NOMO-1 (cell line): ENCODE measurements around the gene SMTN.

ENCODE experiments used
- DNase-seq, 2 experiments: peaks; one replicate each; lab custom pipeline; 2025; ENCODE audit not compliant: unreplicated experiment in 2 of 2; lab: John Stamatoyannopoulos, UW

The SMTN gene

GRCh38 chr22:31125521-31126117 lies 44.5 kb downstream of the SMTN start:
- no peak for DNase-seq

DNA sequence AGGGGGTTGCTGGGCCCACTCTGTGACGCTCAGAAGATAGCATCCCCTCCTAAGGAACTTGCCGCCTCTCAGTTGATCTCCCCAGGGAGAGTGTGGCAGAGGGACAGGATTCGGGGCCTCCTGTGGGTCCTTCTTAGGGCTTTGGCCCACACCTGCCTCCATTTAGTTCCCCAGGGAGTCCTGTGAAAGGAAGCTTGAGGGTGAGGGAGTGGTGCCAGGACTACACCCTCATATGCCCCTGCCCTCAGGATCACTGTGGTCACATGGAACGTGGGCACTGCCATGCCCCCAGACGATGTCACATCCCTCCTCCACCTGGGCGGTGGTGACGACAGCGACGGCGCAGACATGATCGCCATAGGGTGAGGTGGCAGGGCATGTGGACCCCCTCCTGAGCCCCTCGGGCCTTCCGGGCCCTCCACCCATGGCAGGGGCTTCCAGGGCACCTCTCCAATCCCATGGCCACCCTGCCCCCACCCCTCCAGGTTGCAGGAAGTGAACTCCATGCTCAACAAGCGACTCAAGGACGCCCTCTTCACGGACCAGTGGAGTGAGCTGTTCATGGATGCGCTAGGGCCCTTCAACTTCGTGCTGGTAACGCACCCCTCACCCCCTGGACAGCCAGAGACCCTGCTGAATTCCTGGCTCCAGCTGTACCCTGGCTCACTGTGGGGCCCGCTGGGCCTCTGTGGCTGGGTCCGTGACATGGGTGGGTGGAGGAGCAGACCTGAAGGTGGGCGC lies 45.2 kb downstream of the SMTN start:
- no peak for DNase-seq

GRCh38 chr22:31126869-31127175 lies 45.7 kb downstream of the SMTN start:
- no peak for DNase-seq

- DNase-seq, result no peak
Observed at GRCh38 chr22:31127181-31127772, 46.2 kb downstream of the SMTN start.

DNA sequence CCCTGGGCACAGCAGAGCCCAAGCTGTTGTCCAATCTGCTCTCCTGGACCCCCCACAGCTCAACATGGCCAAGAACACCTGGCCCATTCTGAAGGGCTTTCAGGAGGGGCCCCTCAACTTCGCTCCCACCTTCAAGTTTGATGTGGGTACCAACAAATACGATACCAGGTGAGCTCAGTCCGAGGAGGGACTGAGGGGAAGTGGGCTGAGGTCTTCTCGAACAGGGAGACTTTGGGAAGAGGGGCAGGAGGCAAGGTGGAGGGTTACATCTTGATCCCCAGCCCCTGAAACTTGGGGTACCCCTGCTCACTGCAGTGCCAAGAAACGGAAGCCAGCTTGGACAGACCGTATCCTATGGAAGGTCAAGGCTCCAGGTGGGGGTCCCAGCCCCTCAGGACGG lies 47.0 kb downstream of the SMTN start:
- DNase-seq, result no peak

- DNase-seq, result no peak
Observed at GRCh38 chr22:31130873-31131272, 49.8 kb downstream of the SMTN start.

- DNase-seq, result no peak
Observed at GRCh38 chr22:31133911-31134310, 52.8 kb downstream of the SMTN start.

GRCh38 chr22:31134688-31135087 lies 53.6 kb downstream of the SMTN start:
- no peak for DNase-seq

- no peak for DNase-seq
Observed at GRCh38 chr22:31135706-31136105, 54.6 kb downstream of the SMTN start.

GRCh38 chr22:31136155-31136554 lies 55.0 kb downstream of the SMTN start:
- DNase-seq, result no peak

DNA sequence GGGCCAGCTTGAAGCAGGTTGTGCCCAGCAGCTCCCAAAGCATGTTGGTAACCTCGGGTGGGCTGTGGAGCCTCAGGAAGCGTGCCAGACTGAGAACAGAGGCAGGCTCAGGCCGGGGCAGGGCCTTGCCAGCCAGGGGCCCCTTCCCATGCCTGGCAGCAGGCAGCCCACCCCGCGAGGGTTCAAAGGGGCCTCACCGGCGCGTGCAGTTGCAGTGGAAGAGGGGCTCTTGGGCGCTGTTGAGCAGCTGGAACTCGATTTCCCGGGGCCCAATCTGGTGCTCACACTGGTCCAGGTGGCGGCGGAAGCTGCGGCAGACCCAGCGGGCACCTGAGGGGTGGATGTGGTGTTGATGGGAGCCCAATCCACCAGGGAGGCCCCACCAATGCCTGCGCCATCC lies 55.6 kb downstream of the SMTN start:
- no peak for DNase-seq

DNA sequence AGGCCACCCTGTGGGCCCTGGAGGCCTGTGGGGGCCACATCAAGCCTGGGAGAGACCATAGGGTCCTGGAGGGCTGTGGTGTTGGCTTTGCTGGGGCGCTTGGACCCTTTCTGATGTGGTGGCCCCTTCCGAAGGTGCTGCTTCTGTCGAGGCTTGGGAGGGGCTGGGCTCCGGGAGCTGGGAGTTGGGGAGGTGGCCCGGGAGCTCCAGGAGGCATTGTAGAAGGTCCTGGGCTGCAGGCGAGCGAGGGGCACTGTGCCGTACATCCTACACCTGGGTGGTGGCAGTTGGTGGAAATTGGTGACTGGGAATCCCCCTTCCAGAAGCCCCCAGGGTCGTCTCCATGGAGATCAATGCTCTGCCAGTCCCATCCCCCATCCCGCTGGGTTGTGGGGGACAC lies 56.6 kb downstream of the SMTN start:
- no peak for DNase-seq

DNA sequence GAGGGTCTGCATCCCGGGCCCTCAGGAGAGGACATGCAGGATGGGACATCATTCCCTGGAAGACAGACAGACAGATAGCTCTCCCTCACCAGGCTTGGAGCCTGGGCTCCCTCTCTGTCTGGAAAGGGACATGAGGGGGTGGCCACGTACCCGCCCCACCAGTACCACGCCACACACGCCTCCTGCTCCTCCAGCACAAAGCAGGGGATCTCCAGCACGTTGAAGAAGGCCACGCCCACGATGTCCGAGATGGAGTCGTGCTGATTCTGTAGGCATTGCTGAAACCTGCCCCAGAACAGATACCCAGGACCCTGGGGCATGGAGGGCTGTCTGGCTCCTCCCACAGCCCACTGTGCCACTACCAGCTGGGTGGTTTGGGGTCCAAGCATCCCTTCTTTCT lies 57.0 kb downstream of the SMTN start:
- no peak for DNase-seq

DNA sequence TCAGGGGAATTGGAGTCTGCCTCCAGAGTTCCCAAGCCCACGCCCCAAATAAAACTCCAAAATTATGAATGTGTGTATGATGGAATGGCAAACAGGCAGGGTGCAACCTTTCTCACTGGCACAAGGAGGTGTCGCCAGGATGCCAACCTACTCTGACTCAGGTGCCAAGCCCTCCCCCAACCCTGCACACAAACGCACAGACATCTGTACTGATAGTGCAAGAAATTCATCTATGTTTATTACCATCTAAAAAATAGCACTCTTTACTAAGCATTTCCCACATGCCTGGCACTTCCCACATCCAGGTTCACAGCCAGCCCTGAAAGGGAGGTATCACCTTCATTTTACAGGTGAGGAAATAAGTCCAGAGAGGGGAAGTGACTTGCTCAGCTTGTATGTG lies 57.9 kb downstream of the SMTN start:
- no peak for DNase-seq

DNA sequence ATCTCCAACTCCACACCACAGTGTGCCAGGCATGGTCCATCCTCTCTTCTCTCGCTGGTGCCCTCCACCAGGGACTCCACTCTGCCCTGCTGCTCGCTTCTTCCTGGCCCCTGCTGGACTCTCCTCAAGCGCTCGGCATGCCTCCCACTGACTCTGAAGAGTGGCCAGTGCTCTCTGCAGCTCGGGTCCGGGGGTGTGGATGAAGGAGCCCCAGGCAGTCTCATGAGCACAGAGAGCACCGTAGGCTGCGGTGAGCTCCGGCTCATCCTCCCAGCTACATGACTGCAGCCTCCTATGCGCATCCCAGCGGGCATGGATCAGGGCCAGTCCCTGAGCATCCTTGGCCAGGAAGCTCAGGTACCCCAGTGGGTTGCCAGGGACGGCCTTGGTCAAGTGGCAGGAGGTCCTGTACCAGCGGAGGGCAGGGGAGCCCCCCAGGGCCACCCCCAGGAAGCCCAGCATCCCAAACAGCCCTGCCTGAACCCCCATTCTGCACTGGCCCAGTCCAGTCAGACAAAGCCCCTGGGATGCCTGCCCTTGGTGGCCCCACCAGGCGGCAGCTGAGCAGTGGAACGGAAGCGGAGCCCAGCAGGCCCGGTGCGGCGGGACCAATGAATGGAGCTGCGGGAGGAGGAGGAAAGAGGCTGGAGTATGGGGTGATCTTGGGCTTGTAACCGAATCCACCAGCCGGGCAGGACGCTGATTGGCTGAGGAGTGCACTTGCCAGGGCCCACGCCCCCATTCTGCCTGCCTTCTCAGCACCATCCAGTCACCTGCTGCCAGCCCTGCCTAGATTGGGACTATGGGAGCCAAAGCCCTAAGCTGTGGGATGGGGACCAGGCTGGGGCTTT lies 59.0 kb downstream of the SMTN start, which contains the start of gene PLA2G3:
Gene PLA2G3 (minus strand): TSS at position 643 of the 851 bp plus-strand sequence. CDS start 154 bp downstream, at position 489.
- no peak for DNase-seq

GRCh38 chr22:31140746-31141145 lies 59.6 kb downstream of the SMTN start:
- DNase-seq, result no peak

- no peak for DNase-seq
Observed at GRCh38 chr22:31141551-31141950, 60.4 kb downstream of the SMTN start.

DNA sequence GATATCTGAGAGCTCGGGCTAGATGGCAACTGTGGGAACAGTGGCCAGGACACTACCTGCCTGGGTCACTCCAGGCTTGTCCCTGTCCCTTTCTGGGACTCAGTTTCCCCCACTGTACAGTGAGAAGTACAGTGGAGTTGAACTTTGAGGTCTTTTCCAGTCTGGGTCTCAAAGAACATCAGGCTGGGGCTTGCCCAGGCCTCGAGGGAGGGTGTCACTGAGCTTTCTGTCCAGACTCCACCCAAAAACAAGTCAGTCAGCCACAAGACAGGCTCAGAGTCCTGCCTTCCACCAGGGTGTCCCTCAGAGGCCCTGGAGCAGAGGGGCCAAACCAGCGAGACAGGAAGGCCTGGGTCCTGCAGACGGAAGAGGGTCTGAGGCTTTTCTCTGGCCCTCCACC lies 61.2 kb downstream of the SMTN start:
- no peak for DNase-seq

DNA sequence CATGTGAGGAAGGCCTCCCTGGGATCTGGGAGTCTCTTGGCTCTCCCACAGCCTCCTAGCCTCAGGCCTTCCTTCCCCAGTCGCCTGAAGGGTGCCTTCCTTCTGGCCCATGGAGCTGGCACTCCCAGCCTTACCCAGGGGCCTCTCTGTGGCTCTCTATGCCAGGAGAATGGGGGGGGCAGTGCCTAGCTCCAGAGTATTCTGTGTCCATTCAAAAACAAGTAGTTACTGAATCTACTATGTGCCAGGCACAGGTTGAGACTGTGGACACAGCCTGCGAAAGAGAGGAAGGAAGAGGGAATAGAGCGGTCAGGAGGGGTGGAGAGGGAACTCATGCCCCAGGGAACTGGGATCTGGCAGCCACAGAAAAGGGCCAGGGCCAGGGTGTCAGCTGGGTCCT lies 61.9 kb downstream of the SMTN start:
- no peak for DNase-seq

DNA sequence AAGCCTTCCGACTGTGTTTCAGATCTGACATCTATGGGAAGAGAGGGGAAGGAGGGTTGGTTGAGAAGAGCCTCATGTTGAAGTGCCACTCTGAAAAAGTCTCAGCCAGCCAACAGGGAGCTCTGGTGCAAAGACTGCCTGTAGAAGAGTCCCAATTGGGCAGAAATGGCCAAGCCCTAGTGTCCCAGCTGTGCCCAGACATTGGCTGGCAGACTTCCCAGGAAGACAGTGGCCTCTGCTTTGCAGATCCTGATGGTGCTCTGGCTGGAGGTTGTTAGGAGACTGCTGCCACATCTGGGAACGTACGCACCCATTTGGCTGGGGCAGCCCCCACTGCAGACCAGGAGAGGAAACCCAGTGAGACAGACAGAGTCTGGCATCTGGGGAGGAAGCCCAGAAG lies 62.4 kb downstream of the SMTN start:
- no peak for DNase-seq

DNA sequence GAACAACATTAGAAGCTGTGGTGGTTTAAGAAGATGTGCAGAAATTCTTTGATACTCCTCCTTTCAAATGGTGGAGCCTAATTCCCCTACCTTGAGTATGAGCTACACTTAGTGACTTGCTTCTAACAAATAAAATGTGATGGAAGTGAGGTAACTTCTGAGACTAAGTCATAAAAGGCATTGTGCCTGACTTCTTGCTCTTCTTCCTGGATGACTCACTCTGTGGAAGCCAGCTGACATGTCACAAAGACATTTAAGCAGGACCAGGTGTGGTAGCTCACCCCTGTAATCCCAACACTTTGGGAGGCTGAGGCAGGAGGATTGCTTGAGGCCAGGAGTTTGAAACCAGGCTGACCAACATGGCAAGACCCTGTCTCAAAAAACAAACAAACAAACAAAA lies 63.1 kb downstream of the SMTN start:
- DNase-seq, result no peak
